ENCODE results near the gene GADL1. TPM values are rescaled to one million over a fixed set of nuclear protein-coding genes. Genes with fewer than 3 reads are reported as not detected.

The GADL1 gene, protein sequence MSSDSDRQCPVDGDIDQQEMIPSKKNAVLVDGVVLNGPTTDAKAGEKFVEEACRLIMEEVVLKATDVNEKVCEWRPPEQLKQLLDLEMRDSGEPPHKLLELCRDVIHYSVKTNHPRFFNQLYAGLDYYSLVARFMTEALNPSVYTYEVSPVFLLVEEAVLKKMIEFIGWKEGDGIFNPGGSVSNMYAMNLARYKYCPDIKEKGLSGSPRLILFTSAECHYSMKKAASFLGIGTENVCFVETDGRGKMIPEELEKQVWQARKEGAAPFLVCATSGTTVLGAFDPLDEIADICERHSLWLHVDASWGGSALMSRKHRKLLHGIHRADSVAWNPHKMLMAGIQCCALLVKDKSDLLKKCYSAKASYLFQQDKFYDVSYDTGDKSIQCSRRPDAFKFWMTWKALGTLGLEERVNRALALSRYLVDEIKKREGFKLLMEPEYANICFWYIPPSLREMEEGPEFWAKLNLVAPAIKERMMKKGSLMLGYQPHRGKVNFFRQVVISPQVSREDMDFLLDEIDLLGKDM
- 0.24 and 0.37 TPM in 2 replicates for total RNA-seq (2014; rRNA removed; shearing (Covaris generic))
- 0.53 and 0.61 TPM in 2 replicates for polyA plus RNA-seq (2015; cell fraction: cytosol; rRNA removed)
- polyA plus RNA-seq (2015; cell fraction: nucleus; rRNA removed), result 0.11 TPM in 1 of 2 replicates, not detected in the other

GRCh38 chr3:30894521-30895251 lies at the start of gene GADL1:
Gene GADL1, minus strand, starts transcription at chr3:30894661. Its CDS starts 47 bp downstream, at chr3:30894614.
- in situ Hi-C loops (cut with HindIII; ENCODE audit: low pct_unique_long_range_greater_than_20kb, low sequenced_read_pairs), result no loop called here
- DNase-seq (ENCODE audit: low read depth, low spot score), result peak; percentile 50

GRCh38 chr3:30944124-30944523 lies 49.7 kb upstream of the GADL1 start:
- DNase-seq (ENCODE audit: low read depth, low spot score), result no peak
- in situ Hi-C loops (cut with HindIII; ENCODE audit: low pct_unique_long_range_greater_than_20kb, low sequenced_read_pairs), result no loop called here

- no peak for DNase-seq (ENCODE audit: low read depth, low spot score)
- in situ Hi-C loops (cut with HindIII; ENCODE audit: low pct_unique_long_range_greater_than_20kb, low sequenced_read_pairs), result no loop called here
These were observed 48.7 kb upstream of the GADL1 start for GRCh38 chr3:30943206-30943605.

- DNase-seq (ENCODE audit: low read depth, low spot score), result no peak
- in situ Hi-C loops (cut with HindIII; ENCODE audit: low pct_unique_long_range_greater_than_20kb, low sequenced_read_pairs), result no loop called here
These were observed 46.9 kb upstream of the GADL1 start for GRCh38 chr3:30941342-30941741.

GRCh38 chr3:30940740-30941139 lies 46.3 kb upstream of the GADL1 start:
- in situ Hi-C loops (cut with HindIII; ENCODE audit: low pct_unique_long_range_greater_than_20kb, low sequenced_read_pairs), result no loop called here
- no peak for DNase-seq (ENCODE audit: low read depth, low spot score)

GRCh38 chr3:30934208-30934550 lies 39.7 kb upstream of the GADL1 start:
- in situ Hi-C loops (cut with HindIII; ENCODE audit: low pct_unique_long_range_greater_than_20kb, low sequenced_read_pairs), result no loop called here
- peak; percentile 48 for DNase-seq (ENCODE audit: low read depth, low spot score)

DNA sequence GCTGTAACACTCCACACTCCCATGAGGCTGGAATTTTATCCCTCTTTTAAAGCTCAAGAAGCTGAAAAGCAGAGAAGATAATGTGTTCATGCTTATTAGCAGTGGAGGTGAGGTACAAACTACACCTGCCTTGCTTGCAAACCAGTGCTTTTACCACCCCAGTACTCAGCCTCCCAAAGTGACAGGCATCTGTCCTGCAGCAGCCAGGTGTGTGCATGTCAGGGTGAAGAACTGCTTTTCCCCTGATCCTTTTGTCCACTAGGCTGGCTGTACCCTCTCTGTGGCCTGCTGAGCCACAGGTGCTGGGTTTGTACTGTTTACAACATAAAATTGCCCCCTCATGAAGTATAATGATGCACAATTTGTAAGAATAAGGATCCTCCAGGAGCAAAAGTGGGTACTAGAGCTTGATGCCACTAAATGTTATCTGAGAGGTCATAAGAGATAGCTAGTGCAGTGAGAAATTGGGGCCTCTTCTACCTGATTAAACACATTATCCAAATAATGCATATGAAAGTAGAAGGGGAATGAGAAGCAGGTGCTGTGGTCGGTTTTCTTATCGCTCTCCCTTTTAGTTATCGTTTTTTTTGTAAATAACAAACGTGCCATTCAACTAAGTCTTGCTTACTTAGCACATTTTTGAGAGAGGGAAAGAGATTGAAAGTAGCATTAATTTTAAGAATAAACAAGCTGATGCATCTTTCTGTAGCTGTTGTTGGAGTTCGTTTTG lies 39.2 kb upstream of the GADL1 start:
- no peak for DNase-seq (ENCODE audit: low read depth, low spot score)
- in situ Hi-C loops (cut with HindIII; ENCODE audit: low pct_unique_long_range_greater_than_20kb, low sequenced_read_pairs), result no loop called here

- DNase-seq (ENCODE audit: low read depth, low spot score), result no peak
- in situ Hi-C loops (cut with HindIII; ENCODE audit: low pct_unique_long_range_greater_than_20kb, low sequenced_read_pairs), result no loop called here
These were observed 38.1 kb upstream of the GADL1 start for GRCh38 chr3:30932513-30933098.

DNA sequence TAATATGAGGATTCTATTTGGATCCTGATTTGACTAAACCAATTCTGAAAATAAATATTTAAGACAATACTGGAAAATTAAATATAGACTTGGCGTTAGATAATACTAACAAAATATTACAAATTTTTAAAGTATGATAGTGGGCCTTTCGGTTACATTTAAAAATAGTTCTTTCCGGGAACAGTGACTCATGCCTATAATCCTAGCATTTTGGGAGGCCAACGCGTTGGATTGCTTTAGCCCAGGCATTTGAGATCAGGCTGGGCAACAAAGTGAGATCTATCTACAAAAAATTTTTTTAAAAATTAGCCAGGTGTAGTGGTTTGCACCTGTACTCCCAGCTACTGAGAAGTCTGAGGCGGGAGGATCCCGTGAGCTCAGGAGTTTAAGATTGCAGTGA lies 30.3 kb upstream of the GADL1 start:
- in situ Hi-C loops (cut with HindIII; ENCODE audit: low pct_unique_long_range_greater_than_20kb, low sequenced_read_pairs), result no loop called here
- DNase-seq (ENCODE audit: low read depth, low spot score), result no peak

DNA sequence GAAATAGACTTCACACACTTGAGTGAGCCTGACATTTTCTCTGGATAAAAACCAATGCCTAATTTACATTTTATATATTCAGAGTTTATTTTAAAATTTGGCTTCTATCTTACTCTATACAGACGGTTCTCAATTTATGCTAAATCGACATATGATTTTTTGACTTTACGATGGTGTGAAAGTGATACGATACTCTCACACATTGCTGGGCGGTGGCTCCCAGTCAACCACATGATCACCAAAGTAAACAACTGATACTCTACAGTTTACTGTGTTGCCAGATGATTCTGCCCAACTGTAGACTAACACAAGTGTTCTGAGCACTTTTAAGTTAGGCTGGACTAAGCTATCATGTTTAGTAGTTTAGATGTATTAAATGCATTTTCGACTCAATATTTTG lies 25.1 kb upstream of the GADL1 start:
- in situ Hi-C loops (cut with HindIII; ENCODE audit: low pct_unique_long_range_greater_than_20kb, low sequenced_read_pairs), result no loop called here

DNA sequence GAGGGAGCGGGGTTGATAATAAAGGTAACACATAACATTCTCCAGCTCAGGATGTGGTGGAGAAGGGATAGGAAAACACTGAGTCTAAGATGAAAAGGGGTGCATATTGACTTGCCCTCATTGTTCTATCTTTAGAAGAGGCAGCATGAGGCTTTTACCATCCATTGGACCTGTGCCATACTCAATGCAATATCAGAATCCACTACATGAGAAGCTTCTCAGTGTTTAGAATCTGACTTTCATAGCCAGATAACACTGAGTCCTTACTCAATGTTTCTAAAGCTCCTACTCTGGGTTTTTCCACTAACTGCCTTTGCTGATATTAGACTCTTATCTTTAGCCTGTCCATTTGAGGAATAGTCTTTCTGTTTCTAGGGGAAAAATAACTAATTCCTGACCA lies 24.3 kb upstream of the GADL1 start:
- no peak for DNase-seq (ENCODE audit: low read depth, low spot score)
- in situ Hi-C loops (cut with HindIII; ENCODE audit: low pct_unique_long_range_greater_than_20kb, low sequenced_read_pairs), result no loop called here

More for the DNA sequence above, 25.1 kb upstream of the GADL1 start:
- no peak for DNase-seq (ENCODE audit: low read depth, low spot score)

DNA sequence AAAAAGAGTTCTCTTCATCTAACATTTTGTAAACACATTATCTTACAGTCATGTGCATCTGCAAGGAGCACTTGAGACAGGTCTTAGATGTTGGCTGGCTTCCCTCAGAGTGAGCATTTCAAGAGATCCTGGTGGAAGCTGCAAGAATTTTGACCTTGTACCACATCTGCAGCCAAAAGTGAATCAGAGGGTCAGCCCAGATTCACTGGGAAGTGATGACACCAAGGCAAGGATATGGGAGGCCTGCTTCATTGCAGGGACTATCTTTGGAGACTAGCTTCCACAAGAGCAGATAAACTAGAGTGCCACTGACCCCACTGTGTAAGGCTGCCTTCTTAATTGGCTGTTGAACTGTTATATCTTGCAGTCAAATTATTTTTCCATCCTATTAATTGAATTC lies 21.3 kb upstream of the GADL1 start:
- in situ Hi-C loops (cut with HindIII; ENCODE audit: low pct_unique_long_range_greater_than_20kb, low sequenced_read_pairs), result no loop called here
- no peak for DNase-seq (ENCODE audit: low read depth, low spot score)

DNA sequence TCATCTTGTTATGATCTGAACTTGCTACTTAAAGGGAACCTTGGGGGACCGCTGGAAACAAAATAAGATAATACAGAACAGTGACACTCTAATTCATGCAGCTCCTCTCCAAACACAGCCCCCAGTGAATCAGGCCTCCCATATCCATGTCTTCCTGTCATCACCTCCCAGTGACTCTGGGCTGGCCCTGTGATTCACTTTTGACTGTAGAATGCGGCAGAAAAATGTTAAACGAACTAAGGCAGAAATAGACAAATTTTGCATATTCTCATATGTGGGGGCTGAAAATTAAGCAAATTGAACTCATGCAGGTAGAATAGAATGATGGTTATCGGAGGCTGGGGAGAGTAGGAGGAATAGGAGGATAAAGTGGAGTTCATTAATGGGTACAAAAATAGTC lies 20.2 kb upstream of the GADL1 start:
- DNase-seq (ENCODE audit: low read depth, low spot score), result no peak
- in situ Hi-C loops (cut with HindIII; ENCODE audit: low pct_unique_long_range_greater_than_20kb, low sequenced_read_pairs), result no loop called here

- DNase-seq (ENCODE audit: low read depth, low spot score), result no peak
- in situ Hi-C loops (cut with HindIII; ENCODE audit: low pct_unique_long_range_greater_than_20kb, low sequenced_read_pairs), result no loop called here
These were observed 18.7 kb upstream of the GADL1 start for GRCh38 chr3:30913176-30913575.

DNA sequence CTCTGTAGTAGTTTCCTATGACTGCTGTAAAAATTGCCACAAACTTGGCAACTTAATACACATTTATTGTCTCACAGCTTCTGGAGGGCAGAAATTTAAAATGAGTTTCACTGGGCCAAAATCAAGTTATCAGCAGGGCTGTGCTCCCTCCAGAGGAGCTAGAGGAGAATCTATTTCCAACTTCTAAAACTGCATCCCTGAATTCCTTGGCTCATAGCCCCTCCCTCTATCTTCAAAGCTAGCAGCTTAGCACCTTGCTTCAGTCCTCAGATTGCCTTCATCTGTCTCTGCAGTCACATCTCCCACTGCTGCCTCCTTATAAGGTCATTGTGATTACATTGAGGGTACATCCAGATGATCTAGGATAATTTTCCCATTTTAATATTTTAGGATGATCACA lies 17.8 kb upstream of the GADL1 start:
- no peak for DNase-seq (ENCODE audit: low read depth, low spot score)
- in situ Hi-C loops (cut with HindIII; ENCODE audit: low pct_unique_long_range_greater_than_20kb, low sequenced_read_pairs), result no loop called here

- DNase-seq (ENCODE audit: low read depth, low spot score), result no peak
- in situ Hi-C loops (cut with HindIII; ENCODE audit: low pct_unique_long_range_greater_than_20kb, low sequenced_read_pairs), result no loop called here
These were observed 14.1 kb upstream of the GADL1 start for GRCh38 chr3:30908456-30909037.

DNA sequence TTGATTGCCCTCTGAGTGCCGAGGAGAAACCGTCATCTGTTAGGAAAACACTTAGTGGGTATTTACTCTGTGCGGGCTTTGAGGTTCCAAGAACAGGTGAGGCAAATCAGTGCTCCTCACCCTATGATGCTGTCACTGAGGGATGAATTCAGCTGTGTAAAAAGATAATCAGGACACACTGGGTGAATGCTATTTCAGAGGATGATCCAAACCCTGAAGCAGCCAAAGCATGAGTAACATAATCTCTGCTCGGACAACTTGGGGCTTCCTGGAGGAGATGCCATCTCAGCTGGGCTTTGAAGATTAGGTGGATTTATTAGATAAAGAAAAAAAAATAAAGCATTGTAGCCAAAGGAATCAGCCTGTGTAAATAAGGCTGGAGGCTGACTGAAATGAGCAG lies 10.5 kb upstream of the GADL1 start:
- in situ Hi-C loops (cut with HindIII; ENCODE audit: low pct_unique_long_range_greater_than_20kb, low sequenced_read_pairs), result no loop called here
- no peak for DNase-seq (ENCODE audit: low read depth, low spot score)

Measured in SK-MEL-5 (cell line).